ENCODE data around the gene MED28. TPM values are rescaled to one million over a fixed set of nuclear protein-coding genes. Genes with fewer than 3 reads are reported as not detected.

MED28 gene, protein sequence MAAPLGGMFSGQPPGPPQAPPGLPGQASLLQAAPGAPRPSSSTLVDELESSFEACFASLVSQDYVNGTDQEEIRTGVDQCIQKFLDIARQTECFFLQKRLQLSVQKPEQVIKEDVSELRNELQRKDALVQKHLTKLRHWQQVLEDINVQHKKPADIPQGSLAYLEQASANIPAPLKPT
- 13.6 and 14.1 TPM in 2 replicates for total RNA-seq

DNA sequence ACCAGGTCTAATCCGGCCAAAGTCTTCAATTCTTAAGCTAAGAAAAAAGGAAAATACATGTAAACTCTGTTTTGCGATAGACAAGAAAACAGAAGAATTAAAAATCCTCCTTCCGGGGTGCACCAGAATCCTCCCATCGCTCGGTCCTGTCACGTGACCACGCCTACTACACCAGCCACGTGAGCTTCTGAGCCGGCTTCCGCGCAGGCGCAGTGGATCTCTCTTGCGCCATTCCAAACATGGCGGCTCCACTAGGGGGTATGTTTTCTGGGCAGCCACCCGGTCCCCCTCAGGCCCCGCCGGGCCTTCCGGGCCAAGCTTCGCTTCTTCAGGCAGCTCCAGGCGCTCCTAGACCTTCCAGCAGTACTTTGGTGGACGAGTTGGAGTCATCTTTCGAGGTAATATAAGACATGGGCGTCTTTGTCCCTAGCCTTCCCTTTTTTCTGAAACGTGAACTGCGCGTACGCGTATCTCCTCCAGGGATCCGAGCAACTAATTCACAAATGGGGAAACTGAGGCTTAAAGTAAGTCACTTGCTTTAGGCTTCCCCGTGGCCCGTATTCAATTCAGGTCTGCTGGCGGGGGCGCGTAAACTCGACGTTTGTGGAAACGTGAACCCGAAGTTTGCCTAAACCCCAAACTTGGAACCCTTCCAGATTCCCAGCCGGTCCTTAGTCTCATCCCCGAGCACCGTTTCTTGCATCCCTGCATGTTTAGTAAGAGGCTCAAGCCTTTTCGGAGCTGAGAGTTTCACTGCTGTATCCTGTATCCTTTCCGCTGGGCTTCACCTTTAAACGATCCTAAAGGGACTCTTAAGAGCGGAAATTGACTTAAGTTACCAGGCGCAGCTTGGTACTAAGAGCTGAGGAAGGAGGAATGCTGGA is at the start of gene MED28:
Gene MED28 (plus strand): TSS at position 226 of the 884 bp plus-strand sequence. CDS start 14 bp downstream, at position 240.

GRCh38 chr4:17576932-17577664 is 37.3 kb upstream of the MED28 start, which contains the start of gene LAP3:
Gene LAP3 (plus strand): TSS chr4:17577198. CDS start chr4:17577466, 268 bp downstream.

Other genes with a start within 250 kb of the MED28 start
- 44.9 and 49.9 TPM in 2 replicates for gene QDPR, start 102.6 kb upstream of the MED28 start, total RNA-seq
- gene CLRN2, start 99.5 kb upstream of the MED28 start, total RNA-seq = not detected in 2 replicates
- gene LAP3, start 37.4 kb upstream of the MED28 start, total RNA-seq = 89.1 and 116 TPM in 2 replicates
- under 0.01 TPM in 1 of 2 replicates, not detected in the other for gene FAM184B, start 167.0 kb downstream of the MED28 start, total RNA-seq
- 20.4 and 22.5 TPM in 2 replicates for gene DCAF16, start 196.1 kb downstream of the MED28 start, total RNA-seq
- gene NCAPG, start 196.3 kb downstream of the MED28 start, total RNA-seq = 22.2 and 87.8 TPM in 2 replicates

Measured in uterine smooth muscle cell (primary cell).